GM18526 (cell line): ENCODE data around the gene CCDC77.

ENCODE experiments used
- POLR2A ChIP-seq: IDR thresholded peaks from 3 replicates; pipeline ENCODE4 v1.6.1; 2011; ENCODE audit not compliant: insufficient read length; ENCODE audit errors: extremely low read depth

Gene CCDC77

DNA sequence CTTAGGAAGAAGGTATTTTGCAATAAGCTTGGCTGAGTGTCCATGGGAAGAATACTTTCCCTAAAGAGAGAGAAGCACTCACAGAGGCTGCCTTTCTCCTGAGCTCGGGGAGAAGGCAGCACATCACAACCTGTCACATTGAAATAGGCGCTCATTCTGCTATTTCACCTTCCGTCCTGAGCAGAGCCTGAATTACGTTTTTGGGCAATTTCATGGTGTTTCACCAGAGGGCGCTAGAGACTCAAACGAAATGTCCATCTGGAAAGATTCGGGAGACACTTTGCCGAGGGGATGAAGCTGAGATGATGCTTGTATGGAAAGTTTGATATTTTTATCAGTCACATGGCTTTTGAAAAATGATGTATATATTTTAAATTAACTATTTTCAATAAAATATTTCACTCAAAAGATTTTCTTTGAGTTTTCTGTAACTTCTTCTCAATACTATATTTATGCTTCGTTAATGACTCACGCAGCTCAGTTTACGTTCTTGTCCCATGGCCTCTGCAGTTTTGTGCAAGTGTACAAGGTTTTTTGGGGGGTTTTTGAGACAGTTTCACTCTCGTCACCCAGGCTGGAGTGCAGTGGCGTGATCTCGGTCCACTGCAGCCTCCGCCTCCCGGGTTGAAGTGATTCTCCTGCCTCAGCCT is 40.9 kb downstream of the CCDC77 start:
- no peak for TF ChIP-seq POLR2A

DNA sequence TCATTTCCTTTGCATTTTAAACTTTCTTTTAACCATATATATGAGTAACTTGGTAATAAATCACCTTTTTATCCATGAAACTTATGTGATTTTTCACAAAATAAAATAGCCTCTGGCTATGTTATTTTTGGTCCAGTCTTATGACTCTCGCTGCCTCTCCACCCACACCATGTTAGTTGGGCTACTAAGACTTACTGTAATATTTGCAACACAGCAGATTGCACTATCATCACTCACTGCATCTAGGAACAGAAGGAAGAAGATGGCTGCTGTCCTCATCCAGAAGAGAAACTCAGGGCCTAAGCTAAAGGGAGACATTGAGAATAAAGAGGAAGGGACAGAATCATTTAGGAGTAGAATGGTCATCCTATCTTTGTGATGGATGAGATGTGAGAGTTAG is 45.7 kb downstream of the CCDC77 start:
- TF ChIP-seq POLR2A: no peak

DNA sequence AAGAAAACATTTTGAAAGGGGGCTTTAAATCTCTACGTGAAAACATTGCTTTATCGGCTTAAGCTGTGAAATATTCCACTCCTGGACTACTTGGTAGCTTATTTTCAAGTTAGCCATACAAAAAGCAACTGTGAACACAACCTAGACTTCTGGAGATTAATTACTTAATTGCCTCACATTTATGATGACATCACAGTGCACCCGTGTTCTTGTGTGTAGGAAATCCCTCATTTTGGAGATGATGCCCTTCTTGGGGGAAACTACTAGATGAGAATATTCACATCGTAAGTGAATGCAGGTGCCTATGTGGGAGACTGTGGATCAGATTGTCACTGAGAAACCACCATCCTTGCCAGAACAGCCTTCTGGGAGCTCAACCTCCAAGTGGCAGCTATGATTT is 47.8 kb downstream of the CCDC77 start:
- no peak for TF ChIP-seq POLR2A

DNA sequence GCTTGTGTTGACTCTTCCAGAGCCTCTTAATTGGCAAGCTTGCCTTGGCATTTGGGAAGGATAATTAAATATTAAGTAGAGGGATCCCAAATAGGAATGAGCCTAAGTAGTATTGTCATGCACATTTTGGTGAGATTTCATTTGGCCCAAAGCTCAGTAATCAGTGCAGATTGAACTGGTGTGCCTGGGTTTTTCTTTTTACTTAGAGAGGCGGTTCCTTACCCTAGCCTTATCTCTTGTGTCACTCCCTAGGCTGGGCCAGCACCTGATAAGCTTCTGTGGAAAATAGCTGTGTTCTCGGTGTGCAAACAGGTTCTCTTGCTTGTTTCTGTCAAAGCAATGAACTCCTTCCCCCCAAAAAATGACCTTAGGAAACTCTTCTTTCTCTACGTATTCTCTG is 49.0 kb downstream of the CCDC77 start:
- no peak for TF ChIP-seq POLR2A

DNA sequence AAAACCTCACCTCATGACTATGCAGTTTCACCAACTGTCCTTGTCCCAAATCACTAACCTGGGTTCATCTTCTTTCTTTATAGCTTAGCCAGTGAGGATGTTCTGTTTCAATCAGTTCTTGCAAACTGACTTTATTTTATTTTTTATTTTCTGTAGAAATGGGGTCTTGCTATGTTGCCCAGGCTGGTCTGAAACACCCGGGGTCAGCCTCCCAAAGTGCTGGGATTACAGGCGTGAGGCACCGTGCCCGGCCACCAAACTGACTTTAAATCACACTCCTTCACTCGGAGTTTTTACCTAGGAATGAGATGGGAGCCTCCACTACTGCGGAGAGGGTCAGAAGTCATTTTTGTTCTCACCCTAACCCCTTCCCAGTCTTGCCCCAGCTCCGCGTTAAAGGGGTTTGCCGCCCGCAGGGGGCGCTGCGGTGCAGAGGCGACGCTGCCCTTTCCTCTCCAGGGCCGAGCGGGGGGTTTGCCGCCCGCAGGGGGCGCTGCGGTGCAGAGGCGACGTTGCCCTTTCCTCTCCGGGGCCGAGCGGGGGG is 51.3 kb downstream of the CCDC77 start:
- TF ChIP-seq POLR2A: no peak

DNA sequence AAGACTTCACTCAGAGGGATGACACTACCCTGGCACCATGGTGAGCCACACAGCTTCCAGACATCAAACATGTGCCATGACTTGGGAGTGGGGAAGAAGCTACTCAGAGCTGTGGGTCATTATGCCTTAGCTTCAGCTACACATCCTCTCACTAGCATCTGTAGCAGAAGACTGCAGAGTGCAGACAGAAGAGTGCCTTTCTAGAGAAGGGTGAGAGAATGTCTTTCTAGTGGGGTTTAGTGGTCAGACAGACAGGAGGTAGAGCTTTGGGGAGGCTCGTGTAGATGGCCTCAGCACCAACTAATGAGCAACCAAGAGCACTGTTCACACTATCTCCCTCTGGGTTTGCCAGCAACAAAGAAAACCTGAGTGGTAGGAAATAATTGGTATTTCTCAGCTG is 53.4 kb downstream of the CCDC77 start:
- TF ChIP-seq POLR2A: no peak

DNA sequence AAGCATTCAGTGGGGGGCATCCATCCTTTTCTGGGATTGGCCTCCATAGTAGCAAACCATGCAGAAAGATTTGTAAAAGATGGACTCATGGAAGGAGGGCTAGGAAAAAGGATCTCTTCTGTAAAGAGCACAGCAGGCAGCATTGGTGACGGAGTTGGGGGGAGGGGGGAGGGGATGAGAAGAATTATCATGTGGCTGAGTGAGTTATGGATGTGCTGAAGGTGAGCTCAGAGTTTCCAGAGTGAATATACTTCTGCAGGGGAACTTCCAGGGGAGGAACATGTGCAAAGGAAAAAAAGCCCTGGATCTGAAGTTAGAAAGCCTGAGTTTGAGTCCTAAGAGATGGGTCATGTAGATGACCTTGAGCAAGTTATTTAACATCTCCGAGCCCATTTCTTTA is 54.4 kb downstream of the CCDC77 start:
- no peak for TF ChIP-seq POLR2A

DNA sequence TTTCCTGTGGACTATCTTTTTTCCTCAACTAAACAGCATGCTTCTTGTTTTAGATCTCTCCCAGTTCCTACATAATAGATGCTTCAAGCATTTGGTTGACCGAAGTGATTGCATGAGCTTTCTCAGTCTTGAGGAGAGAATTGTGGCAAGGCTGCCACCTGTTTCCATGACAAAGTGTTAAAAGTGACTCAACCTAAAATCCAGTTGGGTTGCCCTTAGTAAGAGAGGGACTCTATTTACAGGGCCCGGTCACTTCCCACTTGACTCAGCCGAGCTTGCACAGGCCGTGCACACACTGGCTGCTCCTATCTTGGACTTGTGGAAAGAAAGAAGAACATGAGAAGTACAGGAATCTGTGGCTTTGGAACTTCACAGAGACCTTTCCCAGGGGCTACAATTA is 56.2 kb downstream of the CCDC77 start:
- TF ChIP-seq POLR2A: no peak

DNA sequence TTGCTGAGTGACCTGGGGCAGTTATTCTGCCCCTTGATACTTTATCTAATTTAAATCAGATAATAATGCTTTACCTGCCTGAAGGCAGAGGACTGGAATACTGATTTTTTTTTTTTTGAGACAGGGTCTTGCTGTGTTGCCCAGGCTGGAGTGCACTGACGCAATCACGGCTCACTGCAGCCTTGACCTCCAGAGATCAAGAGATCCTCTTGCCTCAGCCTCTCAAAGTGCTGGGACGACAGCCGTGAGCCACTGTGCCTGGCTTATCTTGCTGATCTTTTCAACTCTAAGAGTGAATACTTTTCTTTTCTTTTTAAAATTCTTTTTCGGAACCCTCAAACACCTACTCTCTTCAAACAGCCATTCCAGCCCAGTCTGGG is 57.6 kb downstream of the CCDC77 start:
- TF ChIP-seq POLR2A: no peak

DNA sequence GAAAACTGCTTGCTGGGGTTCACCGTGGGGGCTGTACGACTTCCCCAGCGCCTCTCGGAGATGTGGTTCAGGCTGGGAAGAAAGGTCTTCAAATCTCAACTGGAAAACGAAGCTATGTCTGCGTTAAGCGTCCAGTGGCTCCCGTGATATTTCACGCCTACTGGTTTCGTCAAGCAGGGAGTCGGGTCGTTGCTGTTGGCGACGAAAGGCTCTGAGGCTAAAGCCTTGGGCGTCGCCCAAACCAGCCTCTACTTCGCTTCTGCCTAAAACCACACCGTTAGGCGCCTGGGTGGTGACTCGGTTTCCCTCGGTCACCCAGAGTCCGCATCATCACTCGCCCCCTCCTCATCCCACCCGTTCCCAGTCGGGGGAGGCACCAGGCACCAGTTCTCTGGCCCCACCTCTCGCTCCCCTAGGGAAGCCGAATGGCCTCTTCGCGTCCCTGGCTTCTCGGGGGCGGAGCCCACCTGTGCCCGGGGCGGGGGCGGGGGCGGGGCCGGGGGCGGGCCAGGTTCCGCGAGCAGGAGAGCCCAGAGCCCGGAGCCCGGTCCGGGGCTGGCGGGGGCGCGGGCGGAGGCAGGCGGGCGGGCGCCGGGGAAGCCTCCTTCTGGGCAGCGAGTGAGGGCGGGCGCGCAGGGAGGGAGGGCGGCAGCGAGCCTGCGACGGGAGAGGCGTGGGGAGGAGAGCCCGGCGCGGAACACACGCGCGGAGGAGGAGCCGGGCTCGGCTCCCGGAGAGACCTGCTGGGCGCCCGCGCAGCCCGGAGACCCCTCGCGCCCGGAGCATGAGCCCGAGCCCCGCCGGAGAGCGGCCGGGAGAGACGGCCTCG is 58.2 kb downstream of the CCDC77 start, which contains the start of gene B4GALNT3:
B4GALNT3 (plus strand) TSS at position 510 of the 829 bp plus-strand sequence. CDS start 438 bp downstream, outside the sequence.
- no peak for TF ChIP-seq POLR2A

DNA sequence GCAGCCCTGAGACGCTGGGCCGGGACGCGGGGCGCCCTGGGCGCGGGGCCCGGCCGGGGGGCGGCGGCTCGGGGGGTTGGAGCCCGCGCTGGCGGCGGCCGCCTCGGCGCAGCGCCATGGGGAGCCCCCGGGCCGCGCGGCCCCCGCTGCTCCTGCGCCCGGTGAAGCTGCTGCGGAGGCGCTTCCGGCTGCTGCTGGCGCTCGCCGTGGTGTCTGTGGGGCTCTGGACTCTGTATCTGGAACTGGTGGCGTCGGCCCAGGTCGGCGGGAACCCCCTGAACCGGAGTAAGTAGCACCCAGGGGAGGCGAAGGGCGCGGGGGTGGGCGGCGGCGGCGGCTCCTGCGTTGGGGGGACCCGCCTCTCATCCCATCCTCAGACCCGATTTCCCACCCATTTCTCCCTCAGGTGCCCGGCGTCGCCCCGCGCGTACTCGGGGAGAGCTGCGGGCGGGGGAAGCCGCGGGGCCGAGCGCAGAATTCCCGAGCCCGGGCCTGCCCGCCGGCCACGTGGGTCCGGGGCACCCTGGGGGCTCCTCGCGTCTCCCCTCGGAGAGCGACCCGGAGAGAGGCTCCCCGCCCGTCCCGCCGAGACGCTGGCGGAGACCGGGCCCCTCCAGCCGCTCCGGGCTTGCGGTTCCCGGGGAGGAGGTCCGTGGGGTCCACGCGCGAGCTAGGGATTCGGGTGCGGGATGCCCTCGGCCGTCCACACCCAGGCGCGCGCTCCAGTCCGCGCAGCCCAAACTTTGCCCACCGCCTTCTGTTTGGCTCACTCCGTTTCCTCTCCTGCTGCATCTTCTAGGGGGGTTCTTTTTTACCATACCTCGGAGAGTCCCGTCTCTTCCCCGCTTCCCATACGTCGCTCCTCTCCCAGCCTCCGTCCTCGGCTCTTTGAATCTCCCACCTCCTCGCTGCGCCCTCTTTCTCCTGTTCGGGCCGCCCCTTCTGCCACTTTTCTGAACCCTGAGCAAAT is 59.1 kb downstream of the CCDC77 start:
- no peak for TF ChIP-seq POLR2A

DNA sequence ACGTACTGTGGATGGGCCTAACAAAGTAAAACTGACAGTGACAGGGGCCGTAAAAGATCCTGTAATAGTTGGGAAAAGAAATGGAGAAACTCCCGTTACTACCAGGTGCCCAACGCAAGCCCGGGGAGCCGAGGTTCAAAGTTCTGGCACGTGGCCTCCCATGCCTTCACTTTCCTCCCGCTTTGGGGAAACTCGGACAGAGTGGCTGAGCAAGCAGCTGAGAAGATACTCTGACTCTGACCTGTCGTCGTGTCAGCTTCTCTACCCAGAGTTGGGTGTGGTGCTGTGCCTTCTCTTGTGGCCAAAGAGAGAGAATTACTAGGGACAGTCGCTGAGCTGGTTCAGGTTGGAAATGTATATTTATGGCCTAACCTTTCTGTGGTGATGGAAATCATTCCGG is 60.0 kb downstream of the CCDC77 start:
- TF ChIP-seq POLR2A: no peak

DNA sequence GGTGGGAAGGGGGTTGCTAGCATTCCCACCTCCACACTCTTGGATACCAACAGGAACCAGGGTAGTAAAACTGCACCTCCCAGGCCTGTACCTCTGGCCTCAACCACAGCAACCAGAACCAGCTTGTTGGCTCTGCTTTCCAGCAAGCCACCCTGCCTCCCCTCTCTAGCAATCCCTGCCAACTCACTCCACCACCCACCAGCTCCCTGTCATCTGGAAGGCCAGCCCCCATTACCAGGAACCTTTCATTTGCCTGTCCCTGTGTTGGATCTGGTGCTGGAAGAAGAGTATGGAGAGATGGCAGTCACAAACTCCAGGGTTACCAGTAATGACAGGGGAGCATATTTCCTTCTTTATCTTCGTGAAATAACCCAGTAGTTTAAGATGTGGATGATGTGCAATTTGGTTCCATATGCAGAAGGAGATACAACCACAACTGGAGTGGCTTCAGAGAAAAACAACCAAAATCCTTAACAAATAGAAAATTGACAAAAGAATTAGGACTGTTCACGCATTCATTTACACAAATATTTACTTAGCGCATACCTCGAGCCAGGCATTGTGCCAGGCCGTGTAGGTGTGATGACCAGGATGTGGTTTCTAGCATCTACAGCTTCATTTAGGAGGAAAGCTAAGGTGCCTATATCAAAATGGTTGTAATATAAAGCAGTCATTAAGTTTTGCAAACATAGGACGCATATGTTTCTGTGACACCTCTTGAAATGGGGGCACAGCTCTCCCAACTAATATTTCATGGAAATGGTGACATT is 61.7 kb downstream of the CCDC77 start:
- no peak for TF ChIP-seq POLR2A

DNA sequence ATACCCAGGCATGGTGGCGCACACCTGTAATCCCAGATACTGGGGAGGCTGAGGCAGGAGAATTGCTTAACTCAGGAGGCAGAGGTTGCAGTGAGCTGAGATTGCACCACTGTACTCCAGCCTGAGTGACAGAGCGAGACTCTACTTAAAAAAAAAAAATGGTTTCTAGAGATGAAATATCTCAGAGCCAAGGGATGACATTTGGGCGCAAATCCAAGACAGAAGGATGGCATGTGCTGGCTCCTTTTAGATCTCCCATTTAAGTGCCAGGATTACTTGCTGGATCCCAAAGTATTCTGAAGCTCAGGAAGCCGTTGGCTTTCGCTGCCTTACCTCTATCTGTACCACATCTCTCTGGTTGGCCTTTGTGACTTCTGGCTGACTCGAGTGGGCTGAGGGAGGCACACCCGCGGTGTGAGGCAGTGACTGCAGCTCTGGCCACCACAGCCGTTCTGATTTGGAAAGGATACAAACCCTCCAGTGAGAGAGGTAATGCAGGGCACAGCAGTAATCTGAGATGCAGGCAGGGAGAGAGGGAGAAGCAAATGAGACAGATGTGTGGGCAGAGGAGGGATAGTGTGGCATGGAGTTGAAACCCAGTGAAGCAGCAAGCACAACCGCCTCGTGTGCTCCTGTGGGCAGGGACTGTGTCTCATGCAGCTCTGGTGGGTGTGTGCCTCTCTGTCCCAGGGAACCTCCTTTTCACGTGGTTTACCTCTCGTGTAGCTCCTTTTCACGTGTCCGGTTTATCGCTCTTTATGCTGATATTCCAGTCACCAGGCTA is 63.2 kb downstream of the CCDC77 start:
- TF ChIP-seq POLR2A: no peak
